Measurements from ENCODE around the gene OSBPL5.

The OSBPL5 gene

GRCh38 chr11:3148255-3148989, 16.7 kb downstream of the OSBPL5 start:
- DNase-seq, result no peak

- no peak for DNase-seq
Measured at GRCh38 chr11:3147626-3148025, 17.5 kb downstream of the OSBPL5 start.

GRCh38 chr11:3147257-3147619, 17.9 kb downstream of the OSBPL5 start:
- no peak for DNase-seq

- DNase-seq, result no peak
Measured at GRCh38 chr11:3146612-3147256, 18.4 kb downstream of the OSBPL5 start.

- DNase-seq, result no peak
Measured at GRCh38 chr11:3145206-3145520, 19.9 kb downstream of the OSBPL5 start.

GRCh38 chr11:3144296-3145205, 20.6 kb downstream of the OSBPL5 start:
- DNase-seq, result no peak

- DNase-seq, result no peak
Measured at GRCh38 chr11:3143136-3143880, 21.8 kb downstream of the OSBPL5 start.

- DNase-seq, result no peak
Measured at GRCh38 chr11:3140291-3140603, 24.9 kb downstream of the OSBPL5 start.

GRCh38 chr11:3139481-3140290, 25.4 kb downstream of the OSBPL5 start:
- DNase-seq, result no peak

- DNase-seq, result no peak
Measured at GRCh38 chr11:3139086-3139440, 26.0 kb downstream of the OSBPL5 start.

GRCh38 chr11:3138178-3139085, 26.7 kb downstream of the OSBPL5 start:
- no peak for DNase-seq

- DNase-seq, result no peak
Measured at GRCh38 chr11:3137486-3138177, 27.5 kb downstream of the OSBPL5 start.

- DNase-seq, result no peak
Measured at GRCh38 chr11:3136546-3137455, 28.3 kb downstream of the OSBPL5 start.

GRCh38 chr11:3135481-3136440, 29.3 kb downstream of the OSBPL5 start:
- no peak for DNase-seq

- DNase-seq, result no peak
Measured at GRCh38 chr11:3134651-3135480, 30.2 kb downstream of the OSBPL5 start.

GRCh38 chr11:3134218-3134621, 30.9 kb downstream of the OSBPL5 start:
- DNase-seq, result no peak
